ENCODE data around the gene PCBP2. TPM values are rescaled to one million over a fixed set of nuclear protein-coding genes. Genes with fewer than 3 reads are reported as not detected.
A peak's percentile ranks its signal among the peaks of the same experiment; 100 is the strongest.

The PCBP2 gene
- polyA plus RNA-seq, 2 donors = 330 to 344 TPM

- H3K4me1 ChIP-seq (ENCODE audit: control insufficient read depth in 2 of 2, insufficient read depth in 2 of 2, low read length in 1 of 2) = peaks cover 5 to 14% of the 10 kb centered on the region in 2 donors
- no peak overlapping the region for H3K4me3 ChIP-seq (ENCODE audit: low read depth in 1 of 2, low read length in 2 of 2)
- H3K9me3 ChIP-seq (ENCODE audit: control insufficient read depth in 2 of 2, insufficient read depth in 1 of 2, low read depth in 1 of 2, low read length in 1 of 2) = no peaks in the 10 kb centered on the region
- no peaks in the 10 kb centered on the region for H3K27me3 ChIP-seq (ENCODE audit: control insufficient read depth in 1 of 2, insufficient read depth in 2 of 2, low read length in 2 of 2)
- peaks cover 6 to 14% of the 10 kb centered on the region in 2 donors for H3K36me3 ChIP-seq (ENCODE audit: control insufficient read depth in 2 of 2, insufficient read depth in 2 of 2, low read length in 1 of 2)
- WGBS, 2 donors = 82 to 84% methylated on average over 17 of the region's 17 CpGs
- H3K27ac ChIP-seq (ENCODE audit: low read depth in 2 of 2, low read length in 1 of 2) = no peak overlapping the region
These were observed 35.0 kb downstream of the PCBP2 start for GRCh38 chr12:53486736-53487487.

GRCh38 chr12:53489242-53489864 lies 37.5 kb downstream of the PCBP2 start:
- Histone ChIP-seq H3K9me3 (ENCODE audit: control insufficient read depth in 2 of 2, insufficient read depth in 1 of 2, low read depth in 1 of 2, low read length in 1 of 2) (no peaks in the 10 kb centered on the region), H3K36me3 (ENCODE audit: control insufficient read depth in 2 of 2, insufficient read depth in 2 of 2, low read length in 1 of 2) (peaks cover 6 to 12% of the 10 kb centered on the region in 2 donors), H3K4me1 (ENCODE audit: control insufficient read depth in 2 of 2, insufficient read depth in 2 of 2, low read length in 1 of 2) (peaks cover 0 to 8% of the 10 kb centered on the region in 2 donors), H3K4me3 (ENCODE audit: low read depth in 1 of 2, low read length in 2 of 2) (no peak overlapping the region), H3K27me3 (ENCODE audit: control insufficient read depth in 1 of 2, insufficient read depth in 2 of 2, low read length in 2 of 2) (no peaks in the 10 kb centered on the region), H3K27ac (ENCODE audit: low read depth in 2 of 2, low read length in 1 of 2) (no peak overlapping the region)
- 87 to 92% methylated on average over 5 of the region's 5 CpGs for WGBS, 2 donors

- Histone ChIP-seq H3K4me3 (ENCODE audit: low read depth in 1 of 2, low read length in 2 of 2) (peak overlapping the region in 1 of 2 donors; percentile 53), H3K4me1 (ENCODE audit: control insufficient read depth in 2 of 2, insufficient read depth in 2 of 2, low read length in 1 of 2) (peaks cover 0 to 6% of the 10 kb centered on the region in 2 donors), H3K27ac (ENCODE audit: low read depth in 2 of 2, low read length in 1 of 2) (peak overlapping the region; percentile 15 to 59), H3K36me3 (ENCODE audit: control insufficient read depth in 2 of 2, insufficient read depth in 2 of 2, low read length in 1 of 2) (no peaks in the 10 kb centered on the region), H3K9me3 (ENCODE audit: control insufficient read depth in 2 of 2, insufficient read depth in 1 of 2, low read depth in 1 of 2, low read length in 1 of 2) (no peaks in the 10 kb centered on the region), H3K27me3 (ENCODE audit: control insufficient read depth in 1 of 2, insufficient read depth in 2 of 2, low read length in 2 of 2) (no peaks in the 10 kb centered on the region)
- WGBS, 2 donors = 60 to 63% methylated on average over 20 of the region's 20 CpGs
These were observed 40.3 kb downstream of the PCBP2 start for GRCh38 chr12:53492188-53492587.

- peak overlapping the region; percentile 53 to 61 for H3K4me3 ChIP-seq (ENCODE audit: low read depth in 1 of 2, low read length in 2 of 2)
- H3K9me3 ChIP-seq (ENCODE audit: control insufficient read depth in 2 of 2, insufficient read depth in 1 of 2, low read depth in 1 of 2, low read length in 1 of 2) = no peaks in the 10 kb centered on the region
- no peaks in the 10 kb centered on the region for H3K27me3 ChIP-seq (ENCODE audit: control insufficient read depth in 1 of 2, insufficient read depth in 2 of 2, low read length in 2 of 2)
- 1 to 2% methylated on average over 48 to 52 of the region's 52 CpGs for WGBS, 2 donors
- H3K4me1 ChIP-seq (ENCODE audit: control insufficient read depth in 2 of 2, insufficient read depth in 2 of 2, low read length in 1 of 2) = peaks cover 0 to 6% of the 10 kb centered on the region in 2 donors
- no peaks in the 10 kb centered on the region for H3K36me3 ChIP-seq (ENCODE audit: control insufficient read depth in 2 of 2, insufficient read depth in 2 of 2, low read length in 1 of 2)
- H3K27ac ChIP-seq (ENCODE audit: low read depth in 2 of 2, low read length in 1 of 2) = peak overlapping the region; percentile 59 to 78
These were observed 41.1 kb downstream of the PCBP2 start for GRCh38 chr12:53492830-53493609.

GRCh38 chr12:53493610-53494391 lies 41.9 kb downstream of the PCBP2 start:
- H3K9me3 ChIP-seq (ENCODE audit: control insufficient read depth in 2 of 2, insufficient read depth in 1 of 2, low read depth in 1 of 2, low read length in 1 of 2) = no peaks in the 10 kb centered on the region
- no peaks in the 10 kb centered on the region for H3K36me3 ChIP-seq (ENCODE audit: control insufficient read depth in 2 of 2, insufficient read depth in 2 of 2, low read length in 1 of 2)
- H3K4me3 ChIP-seq (ENCODE audit: low read depth in 1 of 2, low read length in 2 of 2) = peak overlapping the region in 1 of 2 donors; percentile 53
- peak overlapping the region; percentile 36 to 78 for H3K27ac ChIP-seq (ENCODE audit: low read depth in 2 of 2, low read length in 1 of 2)
- WGBS, 2 donors = 28 to 33% methylated on average over 11 of the region's 11 CpGs
- H3K27me3 ChIP-seq (ENCODE audit: control insufficient read depth in 1 of 2, insufficient read depth in 2 of 2, low read length in 2 of 2) = no peaks in the 10 kb centered on the region
- H3K4me1 ChIP-seq (ENCODE audit: control insufficient read depth in 2 of 2, insufficient read depth in 2 of 2, low read length in 1 of 2) = peaks cover 0 to 10% of the 10 kb centered on the region in 2 donors

GRCh38 chr12:53495903-53496751 lies 44.2 kb downstream of the PCBP2 start:
- no peaks in the 10 kb centered on the region for H3K36me3 ChIP-seq (ENCODE audit: control insufficient read depth in 2 of 2, insufficient read depth in 2 of 2, low read length in 1 of 2)
- H3K27ac ChIP-seq (ENCODE audit: low read depth in 2 of 2, low read length in 1 of 2) = peak overlapping the region in 1 of 2 donors; percentile 47
- H3K27me3 ChIP-seq (ENCODE audit: control insufficient read depth in 1 of 2, insufficient read depth in 2 of 2, low read length in 2 of 2) = no peaks in the 10 kb centered on the region
- H3K4me1 ChIP-seq (ENCODE audit: control insufficient read depth in 2 of 2, insufficient read depth in 2 of 2, low read length in 1 of 2) = peaks cover 0 to 14% of the 10 kb centered on the region in 2 donors
- no peak overlapping the region for H3K4me3 ChIP-seq (ENCODE audit: low read depth in 1 of 2, low read length in 2 of 2)
- H3K9me3 ChIP-seq (ENCODE audit: control insufficient read depth in 2 of 2, insufficient read depth in 1 of 2, low read depth in 1 of 2, low read length in 1 of 2) = no peaks in the 10 kb centered on the region
- WGBS, 2 donors = 44 to 53% methylated on average over 5 of the region's 5 CpGs

GRCh38 chr12:53496752-53497032 lies 44.8 kb downstream of the PCBP2 start:
- Histone ChIP-seq H3K9me3 (ENCODE audit: control insufficient read depth in 2 of 2, insufficient read depth in 1 of 2, low read depth in 1 of 2, low read length in 1 of 2) (no peaks in the 10 kb centered on the region), H3K4me1 (ENCODE audit: control insufficient read depth in 2 of 2, insufficient read depth in 2 of 2, low read length in 1 of 2) (peaks cover 0 to 16% of the 10 kb centered on the region in 2 donors), H3K4me3 (ENCODE audit: low read depth in 1 of 2, low read length in 2 of 2) (no peak overlapping the region), H3K27ac (ENCODE audit: low read depth in 2 of 2, low read length in 1 of 2) (no peak overlapping the region), H3K27me3 (ENCODE audit: control insufficient read depth in 1 of 2, insufficient read depth in 2 of 2, low read length in 2 of 2) (no peaks in the 10 kb centered on the region), H3K36me3 (ENCODE audit: control insufficient read depth in 2 of 2, insufficient read depth in 2 of 2, low read length in 1 of 2) (no peaks in the 10 kb centered on the region)
- WGBS, 2 donors = 76 to 87% methylated on average over 1 of the region's 1 CpG

- no peaks in the 10 kb centered on the region for H3K9me3 ChIP-seq (ENCODE audit: control insufficient read depth in 2 of 2, insufficient read depth in 1 of 2, low read depth in 1 of 2, low read length in 1 of 2)
- no peaks in the 10 kb centered on the region for H3K36me3 ChIP-seq (ENCODE audit: control insufficient read depth in 2 of 2, insufficient read depth in 2 of 2, low read length in 1 of 2)
- H3K4me1 ChIP-seq (ENCODE audit: control insufficient read depth in 2 of 2, insufficient read depth in 2 of 2, low read length in 1 of 2) = peaks cover 0 to 17% of the 10 kb centered on the region in 2 donors
- H3K4me3 ChIP-seq (ENCODE audit: low read depth in 1 of 2, low read length in 2 of 2) = no peak overlapping the region
- H3K27me3 ChIP-seq (ENCODE audit: control insufficient read depth in 1 of 2, insufficient read depth in 2 of 2, low read length in 2 of 2) = no peaks in the 10 kb centered on the region
- H3K27ac ChIP-seq (ENCODE audit: low read depth in 2 of 2, low read length in 1 of 2) = no peak overlapping the region
- 94 to 96% methylated on average over 3 of the region's 3 CpGs for WGBS, 2 donors
These were observed 45.6 kb downstream of the PCBP2 start for GRCh38 chr12:53497461-53497860.
